ENCODE results near the gene CCDC33. TPM values are rescaled to one million over a fixed set of nuclear protein-coding genes. Genes with fewer than 3 reads are reported as not detected.

The CCDC33 gene
- total RNA-seq, 1 donor from 2014 or later: not detected

GRCh38 chr15:74265046-74265639 lies 29.0 kb downstream of the CCDC33 start:
- intact Hi-C loops (cut with micrococcal nuclease): no loop called here
- Mint-ChIP-seq H3K4me3 (no peak overlapping the region), H3K9me3 (no peaks in the 10 kb centered on the region), H3K4me1 (no peaks in the 10 kb centered on the region), H3K27me3 (peaks cover 9% of the 10 kb centered on the region), H3K36me3 (ENCODE audit: low read depth) (no peaks in the 10 kb centered on the region), H3K27ac (no peak overlapping the region)
- DNase-seq: peak; percentile 72

GRCh38 chr15:74268020-74268419 lies 31.9 kb downstream of the CCDC33 start:
- Mint-ChIP-seq H3K4me3 (no peak overlapping the region), H3K9me3 (no peaks in the 10 kb centered on the region), H3K27me3 (peaks cover 17% of the 10 kb centered on the region), H3K36me3 (ENCODE audit: low read depth) (no peaks in the 10 kb centered on the region), H3K4me1 (no peaks in the 10 kb centered on the region), H3K27ac (no peak overlapping the region)
- intact Hi-C loops (cut with micrococcal nuclease): no loop called here
- no peak for DNase-seq

GRCh38 chr15:74269362-74270035 lies 33.4 kb downstream of the CCDC33 start:
- intact Hi-C loops (cut with micrococcal nuclease): no loop called here
- no peak for DNase-seq
- Mint-ChIP-seq H3K4me1 (no peaks in the 10 kb centered on the region), H3K36me3 (ENCODE audit: low read depth) (no peaks in the 10 kb centered on the region), H3K27ac (no peak overlapping the region), H3K9me3 (no peaks in the 10 kb centered on the region), H3K27me3 (peaks cover 10% of the 10 kb centered on the region), H3K4me3 (no peak overlapping the region)

GRCh38 chr15:74270155-74270554 lies 34.0 kb downstream of the CCDC33 start:
- intact Hi-C loops (cut with micrococcal nuclease): no loop called here
- Mint-ChIP-seq H3K27me3 (peaks cover 10% of the 10 kb centered on the region), H3K36me3 (ENCODE audit: low read depth) (no peaks in the 10 kb centered on the region), H3K4me3 (no peak overlapping the region), H3K4me1 (no peaks in the 10 kb centered on the region), H3K27ac (no peak overlapping the region), H3K9me3 (no peaks in the 10 kb centered on the region)
- no peak for DNase-seq

GRCh38 chr15:74270854-74271520 lies 34.9 kb downstream of the CCDC33 start:
- no peak for DNase-seq
- H3K27me3 Mint-ChIP-seq: peaks cover 10% of the 10 kb centered on the region
- H3K36me3 Mint-ChIP-seq (ENCODE audit: low read depth): no peaks in the 10 kb centered on the region
- no peak overlapping the region for H3K27ac Mint-ChIP-seq
- H3K4me1 Mint-ChIP-seq: no peaks in the 10 kb centered on the region
- intact Hi-C loops (cut with micrococcal nuclease): no loop called here
- no peak overlapping the region for H3K4me3 Mint-ChIP-seq
- H3K9me3 Mint-ChIP-seq: no peaks in the 10 kb centered on the region

- H3K4me1 Mint-ChIP-seq: no peaks in the 10 kb centered on the region
Measured at GRCh38 chr15:74272812-74273211, 36.7 kb downstream of the CCDC33 start.

GRCh38 chr15:74274470-74275038 lies 38.4 kb downstream of the CCDC33 start:
- intact Hi-C loops (cut with micrococcal nuclease): no loop called here
- Mint-ChIP-seq H3K4me1 (no peaks in the 10 kb centered on the region), H3K4me3 (no peak overlapping the region), H3K27me3 (peaks cover 10% of the 10 kb centered on the region), H3K9me3 (no peaks in the 10 kb centered on the region), H3K36me3 (ENCODE audit: low read depth) (no peaks in the 10 kb centered on the region), H3K27ac (no peak overlapping the region)
- no peak for DNase-seq

More at GRCh38 chr15:74272812-74273211, 36.7 kb downstream of the CCDC33 start:
- intact Hi-C loops (cut with micrococcal nuclease): no loop called here
- no peak for DNase-seq
- Mint-ChIP-seq H3K9me3 (no peaks in the 10 kb centered on the region), H3K27ac (no peak overlapping the region), H3K36me3 (ENCODE audit: low read depth) (no peaks in the 10 kb centered on the region), H3K27me3 (peaks cover 10% of the 10 kb centered on the region), H3K4me3 (no peak overlapping the region)

GRCh38 chr15:74275957-74276356 lies 39.8 kb downstream of the CCDC33 start:
- Mint-ChIP-seq H3K4me1 (no peaks in the 10 kb centered on the region), H3K4me3 (no peak overlapping the region), H3K27me3 (peaks cover 5% of the 10 kb centered on the region), H3K9me3 (no peaks in the 10 kb centered on the region), H3K36me3 (ENCODE audit: low read depth) (no peaks in the 10 kb centered on the region), H3K27ac (no peak overlapping the region)
- intact Hi-C loops (cut with micrococcal nuclease): no loop called here
- no peak for DNase-seq

- DNase-seq: no peak
- no peak overlapping the region for H3K27ac Mint-ChIP-seq
- peaks cover 5% of the 10 kb centered on the region for H3K27me3 Mint-ChIP-seq
- H3K36me3 Mint-ChIP-seq (ENCODE audit: low read depth): no peaks in the 10 kb centered on the region
- no peaks in the 10 kb centered on the region for H3K4me1 Mint-ChIP-seq
- no peaks in the 10 kb centered on the region for H3K9me3 Mint-ChIP-seq
- intact Hi-C loops (cut with micrococcal nuclease): no loop called here
- no peak overlapping the region for H3K4me3 Mint-ChIP-seq
Measured at GRCh38 chr15:74276560-74276959, 40.4 kb downstream of the CCDC33 start.

GRCh38 chr15:74277242-74277810 lies 41.2 kb downstream of the CCDC33 start:
- no peaks in the 10 kb centered on the region for H3K9me3 Mint-ChIP-seq
- H3K36me3 Mint-ChIP-seq (ENCODE audit: low read depth): no peaks in the 10 kb centered on the region
- no peak overlapping the region for H3K4me3 Mint-ChIP-seq
- H3K4me1 Mint-ChIP-seq: no peaks in the 10 kb centered on the region
- no peak for DNase-seq
- no peak overlapping the region for H3K27ac Mint-ChIP-seq
- peaks cover 3% of the 10 kb centered on the region for H3K27me3 Mint-ChIP-seq
- intact Hi-C loops (cut with micrococcal nuclease): no loop called here

- Mint-ChIP-seq H3K4me3 (no peak overlapping the region), H3K4me1 (no peaks in the 10 kb centered on the region), H3K27me3 (no peaks in the 10 kb centered on the region), H3K27ac (no peak overlapping the region), H3K36me3 (ENCODE audit: low read depth) (no peaks in the 10 kb centered on the region), H3K9me3 (no peaks in the 10 kb centered on the region)
- DNase-seq: no peak
- intact Hi-C loops (cut with micrococcal nuclease): no loop called here
Measured at GRCh38 chr15:74278207-74278606, 42.1 kb downstream of the CCDC33 start.

- DNase-seq: no peak
- H3K4me3 Mint-ChIP-seq: no peak overlapping the region
- H3K27me3 Mint-ChIP-seq: peaks cover 4% of the 10 kb centered on the region
- H3K27ac Mint-ChIP-seq: no peak overlapping the region
- intact Hi-C loops (cut with micrococcal nuclease): no loop called here
- H3K4me1 Mint-ChIP-seq: no peaks in the 10 kb centered on the region
- H3K36me3 Mint-ChIP-seq (ENCODE audit: low read depth): no peaks in the 10 kb centered on the region
- H3K9me3 Mint-ChIP-seq: no peaks in the 10 kb centered on the region
Measured at GRCh38 chr15:74281147-74282133, 45.3 kb downstream of the CCDC33 start.

GRCh38 chr15:74283368-74283767 lies 47.2 kb downstream of the CCDC33 start:
- no peak overlapping the region for H3K27ac Mint-ChIP-seq
- no peak for DNase-seq
- no peaks in the 10 kb centered on the region for H3K9me3 Mint-ChIP-seq
- intact Hi-C loops (cut with micrococcal nuclease): no loop called here
- no peaks in the 10 kb centered on the region for H3K4me1 Mint-ChIP-seq
- H3K36me3 Mint-ChIP-seq (ENCODE audit: low read depth): no peaks in the 10 kb centered on the region
- H3K27me3 Mint-ChIP-seq: peaks cover 4% of the 10 kb centered on the region
- H3K4me3 Mint-ChIP-seq: no peak overlapping the region

All from activated CD4-positive, alpha-beta T cell treated with anti-CD3 and anti-CD28 coated beads, Interleukin-2, amount 10 ng/mL, durations not matched to agents 24 days and 14 days (primary cell).